Spinal cord (tissue), 10 donors: ENCODE data around the gene ACOT8. TPM values are rescaled to one million over a fixed set of nuclear protein-coding genes. Genes with fewer than 3 reads are reported as not detected.

Experiments used
- DNase-seq, 6 donors: peaks; one replicate each; pipeline versions ENCODE4 v3.0.0 to v3.0.0-alpha.2; 2013 to 2015; ENCODE audit warnings: low spot score in 6 of 6, low read depth in 4 of 6
- H3K27ac ChIP-seq: one replicate; pipeline ENCODE4 v1.5.1; 2013; ENCODE audit warnings: low read depth, low read length, control low read depth
- H3K27me3 ChIP-seq: one replicate; pipeline ENCODE4 v1.6.1; 2013; ENCODE audit warnings: low read length; ENCODE audit not compliant: control insufficient read depth, insufficient read depth
- H3K36me3 ChIP-seq: one replicate; pipeline ENCODE4 v1.6.1; 2013; ENCODE audit warnings: low read length; ENCODE audit not compliant: control insufficient read depth, insufficient read depth
- H3K4me1 ChIP-seq: one replicate; pipeline ENCODE4 v1.6.1; 2013; ENCODE audit warnings: low read length; ENCODE audit not compliant: control insufficient read depth, insufficient read depth
- H3K4me3 ChIP-seq: one replicate; pipeline ENCODE4 v1.5.1; 2013; ENCODE audit warnings: low read depth, low read length, control low read depth
- H3K9me3 ChIP-seq: one replicate; pipeline ENCODE4 v1.6.1; 2013; ENCODE audit warnings: low read length; ENCODE audit not compliant: control insufficient read depth, insufficient read depth
- WGBS: methylation state at CpG from one replicate; pipeline ENCODE4 v1.1.5; 2013; ENCODE audit warnings: missing lambda C conversion rate; ENCODE audit not compliant: insufficient coverage; 5-methylcytosine and 5-hydroxymethylcytosine counted together
- polyA plus RNA-seq, 2 donors: library from polyadenylated mRNA; unstranded; fragments of 120-200 nt; gene quantifications; one replicate each; pipeline ENCODE4 v1.2.1, GENCODE V29; 2013; ENCODE audit not compliant: insufficient read length in 2 of 2
- total RNA-seq, 2 donors: library from RNA; depleted of rRNA in 1 of 2; stranded (reverse); fragments of 120-200 nt in 1 of 2; fragments of >200 nt in 1 of 2; gene quantifications; one replicate each; pipeline versions ENCODE4 v1.2.3 to v1.2.4, GENCODE V29; 2013 to 2014
- donor health status: healthy.

Gene ACOT8
- total and polyA plus RNA-seq, 4 donors, result 27.8 to 46.3 (median 38.3) TPM

DNA sequence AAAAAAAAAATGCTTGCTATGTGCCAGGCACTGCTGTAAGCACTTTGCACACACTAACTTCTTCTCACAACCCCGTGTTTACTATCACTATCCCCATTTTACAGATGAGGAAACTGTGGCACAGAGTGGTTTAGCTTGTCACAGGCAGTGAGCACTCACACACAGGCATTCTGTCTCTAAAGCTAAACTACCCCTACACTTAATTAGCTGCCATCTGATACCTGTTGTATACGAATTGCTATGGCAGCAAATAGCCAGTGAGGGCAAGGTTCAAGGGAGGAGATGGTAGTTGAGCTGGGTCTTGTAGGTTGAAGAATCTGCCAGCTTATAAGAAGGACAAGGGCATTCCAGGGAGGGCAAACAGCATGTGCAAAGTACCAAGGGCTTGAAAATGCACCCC lies 35.2 kb downstream of the ACOT8 start:
- Histone ChIP-seq H3K27me3 (peaks cover 30% of the 10 kb centered on the region), H3K9me3 (no peaks in the 10 kb centered on the region), H3K36me3 (peaks cover 4% of the 10 kb centered on the region), H3K27ac (no peak overlapping the region), H3K4me1 (peaks cover 23% of the 10 kb centered on the region), H3K4me3 (no peak overlapping the region)
- DNase-seq, result no peak
- 100% methylated on average over 1 of the region's 2 CpGs for WGBS

DNA sequence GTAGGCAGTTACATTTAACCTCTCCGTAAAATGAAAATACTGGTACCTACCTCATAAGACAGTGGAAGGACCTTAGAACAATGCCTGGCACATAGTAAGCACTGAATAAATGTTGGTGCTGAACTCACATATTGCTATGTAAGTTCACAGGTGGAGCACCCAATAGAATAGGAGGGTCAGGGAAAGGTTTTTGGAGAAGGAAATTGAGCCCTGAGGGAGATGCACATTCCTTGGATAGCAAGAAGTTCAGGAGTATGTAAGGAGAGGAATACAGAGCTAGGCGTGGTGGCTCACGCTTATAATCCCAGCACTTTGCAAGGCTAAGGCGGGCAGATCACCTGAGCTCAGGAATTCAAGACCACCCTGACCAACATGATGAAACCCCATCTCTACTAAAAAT lies 37.7 kb downstream of the ACOT8 start:
- Histone ChIP-seq H3K27me3 (peaks cover 28% of the 10 kb centered on the region), H3K27ac (no peak overlapping the region), H3K4me1 (peaks cover 19% of the 10 kb centered on the region), H3K4me3 (no peak overlapping the region), H3K9me3 (no peaks in the 10 kb centered on the region), H3K36me3 (peaks cover 12% of the 10 kb centered on the region)
- 80% methylated on average over 1 of the region's 4 CpGs for whole genome bisulfite sequencing
- no peak for DNase-seq

DNA sequence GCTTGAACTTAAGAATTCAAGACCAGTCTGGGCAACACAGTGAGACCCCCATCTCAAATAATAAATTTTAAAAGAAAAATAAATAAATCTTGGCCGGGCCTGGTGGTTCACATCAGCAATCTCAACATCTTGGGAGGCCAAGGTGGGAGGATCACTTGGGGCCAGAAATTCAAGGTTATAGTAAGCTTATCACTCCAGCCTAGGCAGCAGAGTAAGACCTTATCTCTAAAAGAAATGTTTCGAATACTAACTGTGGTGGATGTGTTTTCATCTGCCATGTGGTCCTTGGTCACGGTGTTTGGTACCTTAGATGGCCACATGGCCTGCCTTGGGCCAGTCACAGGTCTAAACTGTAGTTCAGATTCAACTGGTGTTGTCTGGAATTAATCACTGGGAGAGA lies 39.0 kb downstream of the ACOT8 start:
- no peak for DNase-seq
- peaks cover 12% of the 10 kb centered on the region for H3K4me1 ChIP-seq
- WGBS, result 100% methylated on average over 1 of the region's 3 CpGs
- H3K4me3 ChIP-seq, result no peak overlapping the region
- H3K27me3 ChIP-seq, result peaks cover 16% of the 10 kb centered on the region
- H3K9me3 ChIP-seq, result no peaks in the 10 kb centered on the region
- peaks cover 12% of the 10 kb centered on the region for H3K36me3 ChIP-seq
- no peak overlapping the region for H3K27ac ChIP-seq

DNA sequence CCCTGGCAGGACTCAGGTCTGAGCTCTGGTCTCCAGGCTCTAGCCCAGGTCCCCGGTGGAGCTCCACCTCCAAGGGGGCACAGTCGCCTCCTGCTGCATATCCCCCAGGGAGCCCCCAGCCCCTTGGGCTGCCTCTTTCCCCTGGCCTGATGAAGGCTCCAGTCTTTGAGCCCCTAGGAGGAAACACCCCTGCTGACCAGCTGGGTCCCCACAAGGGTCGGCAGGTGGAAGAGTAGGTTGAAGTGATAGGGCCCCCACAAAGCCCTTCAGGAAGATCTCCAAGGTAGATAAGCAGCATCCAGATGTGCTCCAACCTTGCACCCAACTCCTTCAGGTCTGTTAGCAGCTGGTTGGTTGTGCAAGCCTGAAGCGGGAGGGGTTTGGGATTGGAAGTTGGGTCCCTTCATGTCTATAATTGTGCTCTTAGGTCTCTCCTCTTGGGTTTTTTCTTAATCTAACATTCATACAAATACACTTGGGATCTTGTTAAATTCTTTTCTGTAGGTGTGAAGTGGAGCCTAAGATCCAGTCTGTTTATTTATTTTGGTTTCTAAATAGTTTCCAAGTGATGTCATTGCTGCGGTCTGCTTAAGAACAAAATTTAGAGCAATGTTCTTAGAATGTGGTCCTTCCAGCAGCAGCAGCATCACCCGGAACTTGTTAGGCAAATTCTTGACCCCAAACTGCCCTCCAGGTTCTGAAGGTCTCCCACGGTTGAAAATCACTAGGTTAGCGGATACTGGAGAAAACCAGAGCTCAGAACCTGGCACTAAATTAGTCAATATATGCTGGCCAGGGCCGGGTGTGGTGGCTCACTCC lies 39.6 kb downstream of the ACOT8 start:
- Histone ChIP-seq H3K27ac (peak overlapping the region; percentile 19), H3K36me3 (peaks cover 12% of the 10 kb centered on the region), H3K4me1 (peaks cover 12% of the 10 kb centered on the region), H3K27me3 (peaks cover 9% of the 10 kb centered on the region), H3K4me3 (no peak overlapping the region), H3K9me3 (no peaks in the 10 kb centered on the region)
- 83% methylated on average over 6 of the region's 9 CpGs for WGBS
- no peak for DNase-seq

DNA sequence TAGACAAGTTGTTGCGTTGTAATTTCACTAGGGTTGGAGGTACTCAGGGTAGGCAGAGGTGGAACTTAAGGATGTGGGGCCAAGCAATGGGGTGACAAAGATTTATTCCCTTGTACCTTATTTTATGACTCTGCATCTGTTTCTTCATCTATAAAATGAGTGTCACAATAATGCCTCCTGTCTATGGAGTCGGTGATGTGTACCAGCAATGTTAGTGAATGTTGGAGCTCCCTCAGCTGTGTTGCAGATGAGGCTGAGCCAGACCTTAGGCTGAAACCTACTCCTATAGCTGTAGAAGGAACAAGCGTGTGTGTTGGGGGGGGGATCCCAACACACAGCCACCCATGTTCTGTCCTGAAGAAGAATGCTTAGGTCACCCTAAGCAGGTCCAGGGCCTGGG lies 40.2 kb downstream of the ACOT8 start:
- peaks cover 11% of the 10 kb centered on the region for H3K4me1 ChIP-seq
- DNase-seq, result no peak
- H3K9me3 ChIP-seq, result no peaks in the 10 kb centered on the region
- H3K27me3 ChIP-seq, result peaks cover 4% of the 10 kb centered on the region
- peaks cover 12% of the 10 kb centered on the region for H3K36me3 ChIP-seq
- WGBS, result no CpG with 5 or more reads among the region's 3 CpGs
- no peak overlapping the region for H3K4me3 ChIP-seq
- no peak overlapping the region for H3K27ac ChIP-seq

DNA sequence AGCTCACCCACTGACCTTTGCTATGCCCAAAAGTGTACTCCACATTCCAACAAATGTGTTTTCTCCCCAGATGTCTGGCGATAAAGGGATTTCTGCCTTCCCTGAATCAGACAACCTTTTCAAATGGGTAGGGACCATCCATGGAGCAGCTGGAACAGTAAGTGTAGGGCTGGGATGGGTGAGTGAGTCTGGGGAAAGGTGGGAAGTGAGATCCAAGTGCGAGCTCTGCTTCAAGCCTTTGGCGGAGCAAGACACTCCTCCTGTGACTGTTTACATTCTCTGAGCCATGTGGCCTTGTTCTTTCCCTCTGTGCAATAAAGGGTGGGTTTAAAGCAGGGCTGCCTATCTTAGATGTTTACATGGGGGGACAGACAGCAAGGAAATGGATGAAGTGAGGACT lies 42.9 kb downstream of the ACOT8 start:
- no peak for DNase-seq
- H3K9me3 ChIP-seq, result no peaks in the 10 kb centered on the region
- peaks cover 11% of the 10 kb centered on the region for H3K4me1 ChIP-seq
- no peak overlapping the region for H3K4me3 ChIP-seq
- H3K27me3 ChIP-seq, result no peaks in the 10 kb centered on the region
- H3K36me3 ChIP-seq, result peaks cover 24% of the 10 kb centered on the region
- WGBS, result 85% methylated on average over 2 of the region's 3 CpGs
- H3K27ac ChIP-seq, result no peak overlapping the region

DNA sequence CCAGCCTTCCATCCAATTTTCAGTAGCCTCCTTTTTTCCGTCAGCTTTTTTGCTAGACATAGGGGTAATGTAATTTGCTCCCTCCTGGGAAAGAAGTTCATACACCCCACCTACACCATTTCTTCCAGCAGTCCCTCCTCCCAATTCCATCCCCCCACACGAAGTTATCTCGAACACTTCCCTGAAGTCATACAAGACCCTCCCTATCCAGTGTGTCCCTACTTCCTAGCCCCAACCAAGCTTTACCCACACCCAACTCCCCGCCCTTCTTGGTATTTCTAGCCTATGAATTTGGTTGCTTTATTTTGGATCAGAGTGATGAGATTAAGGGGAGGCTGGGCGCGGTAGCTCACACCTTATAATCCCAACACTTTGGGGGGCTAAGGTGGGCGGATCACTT lies 43.7 kb downstream of the ACOT8 start:
- Histone ChIP-seq H3K27me3 (no peaks in the 10 kb centered on the region), H3K9me3 (no peaks in the 10 kb centered on the region), H3K4me1 (peaks cover 11% of the 10 kb centered on the region), H3K4me3 (peak overlapping the region; percentile 66), H3K36me3 (peaks cover 32% of the 10 kb centered on the region), H3K27ac (no peak overlapping the region)
- no peak for DNase-seq
- WGBS, result 61% methylated on average over 4 of the region's 7 CpGs

DNA sequence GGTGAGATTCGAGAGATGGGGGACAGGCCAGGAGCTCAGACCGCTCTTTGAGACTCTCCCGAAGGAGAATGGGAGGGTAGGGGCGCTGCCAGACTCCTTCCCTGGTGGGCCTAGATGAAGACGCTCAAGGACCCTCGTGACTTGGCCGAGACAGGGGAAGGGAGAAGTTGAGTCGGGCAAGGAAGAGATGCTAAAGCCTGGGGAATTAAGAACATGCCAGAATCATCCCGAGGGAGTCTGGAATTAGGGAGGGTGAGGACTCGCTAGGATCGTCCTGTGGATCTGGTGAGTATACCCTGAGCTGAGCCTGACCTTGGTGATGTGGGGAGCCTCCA lies 44.2 kb downstream of the ACOT8 start:
- 4% methylated on average over 11 of the region's 11 CpGs for WGBS
- H3K27ac ChIP-seq, result no peak overlapping the region

DNA sequence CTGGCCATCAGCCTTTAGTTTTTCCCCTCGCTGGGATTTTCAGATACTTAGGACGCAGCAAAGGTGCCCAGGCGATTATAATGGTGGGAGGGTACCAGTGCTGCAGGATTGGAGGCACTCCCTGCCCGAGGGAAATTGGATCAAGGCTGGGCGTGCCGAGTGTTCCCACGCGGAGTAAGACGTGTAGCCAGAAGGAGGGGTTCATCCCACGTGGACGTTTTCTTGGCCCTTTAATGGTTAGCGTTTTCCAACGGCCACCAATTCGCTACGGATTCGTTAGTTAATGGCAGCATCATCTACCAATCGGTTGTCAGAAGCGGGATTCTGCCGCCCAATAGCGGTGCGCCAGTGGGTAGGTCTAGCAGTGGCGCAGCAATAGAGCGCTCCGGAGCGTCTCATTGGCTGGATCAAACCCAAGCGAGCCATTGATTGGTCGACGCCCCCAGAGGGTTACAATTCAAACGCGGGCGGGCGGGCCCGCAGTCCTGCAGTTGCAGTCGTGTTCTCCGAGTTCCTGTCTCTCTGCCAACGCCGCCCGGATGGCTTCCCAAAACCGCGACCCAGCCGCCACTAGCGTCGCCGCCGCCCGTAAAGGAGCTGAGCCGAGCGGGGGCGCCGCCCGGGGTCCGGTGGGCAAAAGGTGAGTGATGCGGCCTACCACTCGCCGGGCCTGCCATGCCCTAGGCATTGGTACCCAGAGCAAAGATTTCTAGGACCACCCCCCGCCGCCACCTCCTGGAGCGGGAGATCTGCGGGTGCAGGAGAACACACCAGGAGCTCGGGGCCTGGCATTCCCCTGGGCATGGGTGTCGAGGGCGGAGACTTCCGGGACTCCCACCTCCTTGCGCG lies 44.8 kb downstream of the ACOT8 start, which contains the start of gene UBE2C:
UBE2C (plus strand) TSS at position 488 of the 849 bp plus-strand sequence; CDS start at position 540, 52 bp downstream.
- H3K4me3 ChIP-seq, result peak within 1 kb of the TSS; percentile 66
- H3K9me3 ChIP-seq, result no peaks in the 10 kb centered on the region
- H3K27me3 ChIP-seq, result no peaks in the 10 kb centered on the region
- H3K36me3 ChIP-seq, result peaks cover 41% of the 10 kb centered on the region
- under 1% methylated on average over 65 of the region's 65 CpGs for WGBS
- peak; percentile 97 to 100 (median 99) for DNase-seq
- peaks cover 11% of the 10 kb centered on the region for H3K4me1 ChIP-seq
- peak within 1 kb of the TSS; percentile 67 for H3K27ac ChIP-seq

More for the DNA sequence above, 44.2 kb downstream of the ACOT8 start:
- Histone ChIP-seq H3K4me3 (peak overlapping the region; percentile 66), H3K9me3 (no peaks in the 10 kb centered on the region), H3K36me3 (peaks cover 37% of the 10 kb centered on the region), H3K27me3 (no peaks in the 10 kb centered on the region), H3K4me1 (peaks cover 11% of the 10 kb centered on the region)
- no peak for DNase-seq
